ENCODE results near the gene FMNL2. TPM values are rescaled to one million over a fixed set of nuclear protein-coding genes. Genes with fewer than 3 reads are reported as not detected.

Gene FMNL2
- total and polyA plus RNA-seq, 2 experiments from 2014 or later: 16.5 to 45.4 TPM

GRCh38 chr2:152543717-152544116 lies 208.7 kb downstream of the FMNL2 start:
- DNase-seq (ENCODE audit: low spot score) (no peak), ATAC-seq (no peak)
- peaks cover 11% of the 10 kb centered on the region for H3K79me2 ChIP-seq (replicated peaks; ENCODE audit: insufficient read depth)
- TF ChIP-seq CREB1 (CRISPR knock-in tag; IDR thresholded peaks at IDR 0.05; ENCODE audit: low read depth) (no peak), ZNF331 (CRISPR knock-in tag; IDR thresholded peaks at IDR 0.05; ENCODE audit: low read depth) (no peak), JUNB (IDR thresholded peaks at IDR 0.05; ENCODE audit: unreplicated experiment) (no peak), REST (IDR thresholded peaks at IDR 0.05; ENCODE audit: unreplicated experiment) (no peak), NANOG (IDR thresholded peaks at IDR 0.05; ENCODE audit: borderline replicate concordance) (no peak), EZH2 (IDR thresholded peaks at IDR 0.05; ENCODE audit: low read depth, unreplicated experiment) (no peak), ZNF114 (CRISPR knock-in tag; IDR thresholded peaks at IDR 0.05) (no peak), ETS1 (IDR thresholded peaks at IDR 0.05) (no peak), ZNF462 (CRISPR knock-in tag; IDR thresholded peaks at IDR 0.05) (no peak), CTCF (conservative IDR thresholded peaks at IDR 0.05; ENCODE audit: low read depth in 2 of 2) (no peak), STAT1 (IDR thresholded peaks at IDR 0.05; ENCODE audit: unreplicated experiment) (no peak), EZH2phosphoT487 (IDR thresholded peaks at IDR 0.05; ENCODE audit: unreplicated experiment) (no peak), POLR2AphosphoS5 (IDR thresholded peaks at IDR 0.05; ENCODE audit: low read depth) (no peak)
- no peaks in the 10 kb centered on the region for H3K27me3 ChIP-seq (ENCODE audit: insufficient read depth)
- no peak overlapping the region for H3K4me2 ChIP-seq
- peak overlapping the region; percentile 63; the same call in 1 of the 2 replicates for H3K27ac ChIP-seq (ENCODE audit: low read depth)
- peaks cover 22% of the 10 kb centered on the region; the same call in 1 of the 2 replicates for H3K4me1 ChIP-seq (ENCODE audit: insufficient read depth)
- no peaks in the 10 kb centered on the region; the same call in 2 of the 3 replicates for H3K36me3 Mint-ChIP-seq (ENCODE audit: low read depth)
- peaks cover 5% of the 10 kb centered on the region for H3K27me3 Mint-ChIP-seq (ENCODE audit: insufficient read depth, low read depth, poor library complexity)
- H3K4me3 Mint-ChIP-seq: no peak overlapping the region
- peaks cover 4% of the 10 kb centered on the region; the same call in 1 of the 2 replicates for H4K20me1 ChIP-seq (replicated peaks; ENCODE audit: insufficient read depth)
- no peaks in the 10 kb centered on the region for H3F3A ChIP-seq (replicated peaks; ENCODE audit: low read depth)
- 0 out of 2 replicates have a peak overlapping the region, but pooled peaks have one; percentile 72 for H3K27ac Mint-ChIP-seq
- H2AFZ ChIP-seq: no peak overlapping the region
- no peaks in the 10 kb centered on the region for H3K9me2 ChIP-seq (ENCODE audit: insufficient read depth)
- H3K9me3 Mint-ChIP-seq: no peaks in the 10 kb centered on the region
- no peaks in the 10 kb centered on the region for H3K36me3 ChIP-seq (ENCODE audit: insufficient read depth)
- no peak overlapping the region for H3K4me3 ChIP-seq
- H3K4me1 Mint-ChIP-seq: peaks cover 23% of the 10 kb centered on the region; the same call in 2 of the 3 replicates
